Smooth muscle cell of the brain vasculature (primary cell): ENCODE measurements around the gene MTFMT.
"Not testable (repeated sequence)": the region's sequence is repeated elsewhere in the genome, so short reads cannot be mapped to it uniquely, and the experiment has no call there.

Source experiments
- DNase-seq: peaks from one replicate; pipeline ENCODE4 v3.0.0-alpha.2; 2012; ENCODE audit warnings: low read depth, low spot score

The MTFMT gene

GRCh38 chr15:65038836-65039235 lies 9.4 kb upstream of the MTFMT start:
- DNase-seq, result no peak

- no peak for DNase-seq
These were observed 9.0 kb upstream of the MTFMT start for GRCh38 chr15:65038428-65038827.

- DNase-seq, result no peak
These were observed 7.9 kb upstream of the MTFMT start for GRCh38 chr15:65037309-65037708.

GRCh38 chr15:65034719-65035118 lies 5.3 kb upstream of the MTFMT start:
- no peak for DNase-seq

- no peak for DNase-seq
These were observed 4.3 kb upstream of the MTFMT start for GRCh38 chr15:65033659-65034269.

GRCh38 chr15:65032801-65033537 lies 3.5 kb upstream of the MTFMT start:
- no peak for DNase-seq

- no peak for DNase-seq
These were observed 333 bp upstream of the MTFMT start for GRCh38 chr15:65029736-65030208.

GRCh38 chr15:65028338-65028737 lies 1.1 kb downstream of the MTFMT start:
- no peak for DNase-seq

- DNase-seq, result no peak
These were observed 1.8 kb downstream of the MTFMT start for GRCh38 chr15:65027593-65027992.

- DNase-seq, result no peak
These were observed 2.7 kb downstream of the MTFMT start for GRCh38 chr15:65026756-65027155.

- DNase-seq, result no peak
These were observed 8.0 kb downstream of the MTFMT start for GRCh38 chr15:65021488-65021887.

- no peak for DNase-seq
These were observed 9.0 kb downstream of the MTFMT start for GRCh38 chr15:65020419-65020818.

GRCh38 chr15:65011198-65011597 lies 18.2 kb downstream of the MTFMT start:
- not testable (repeated sequence) for DNase-seq

- no peak for DNase-seq
These were observed 20.5 kb downstream of the MTFMT start for GRCh38 chr15:65008983-65009382.

- DNase-seq, result no peak
These were observed 22.6 kb downstream of the MTFMT start for GRCh38 chr15:65006876-65007275.

- DNase-seq, result no peak
These were observed 24.4 kb downstream of the MTFMT start for GRCh38 chr15:65004993-65005392.

- DNase-seq, result no peak
These were observed 31.6 kb downstream of the MTFMT start for GRCh38 chr15:64997745-64998375.

- DNase-seq, result no peak
These were observed 32.4 kb downstream of the MTFMT start for GRCh38 chr15:64997066-64997465.

GRCh38 chr15:64993290-64993689 lies 36.1 kb downstream of the MTFMT start:
- DNase-seq, result no peak

- no peak for DNase-seq
These were observed 37.8 kb downstream of the MTFMT start for GRCh38 chr15:64991536-64992135.

GRCh38 chr15:64990168-64990470 lies 39.3 kb downstream of the MTFMT start:
- no peak for DNase-seq

GRCh38 chr15:64989416-64990167 lies 39.8 kb downstream of the MTFMT start, which contains the start of gene SPG21:
SPG21 (minus strand) TSS chr15:64989914; CDS start chr15:64983569, 6,345 bp downstream.
- DNase-seq, result peak; percentile 85
